Hindlimb muscle (tissue), 1 donor: ENCODE measurements around the gene MCM6. TPM values are rescaled to one million over a fixed set of nuclear protein-coding genes. Genes with fewer than 3 reads are reported as not detected.
"Not testable (repeated sequence)": the region's sequence is repeated elsewhere in the genome, so short reads cannot be mapped to it uniquely, and the experiment has no call there.

ENCODE experiments used
- DNase-seq: peaks from one replicate; pipeline ENCODE4 v3.0.0-alpha.2; 2013
- polyA plus RNA-seq: library from polyadenylated mRNA; unstranded; fragments of 120-200 nt; gene quantifications from one replicate; pipeline ENCODE4 v1.2.1, GENCODE V29; 2013; ENCODE audit not compliant: insufficient read length

MCM6 gene
- 19.0 TPM for polyA plus RNA-seq

DNA sequence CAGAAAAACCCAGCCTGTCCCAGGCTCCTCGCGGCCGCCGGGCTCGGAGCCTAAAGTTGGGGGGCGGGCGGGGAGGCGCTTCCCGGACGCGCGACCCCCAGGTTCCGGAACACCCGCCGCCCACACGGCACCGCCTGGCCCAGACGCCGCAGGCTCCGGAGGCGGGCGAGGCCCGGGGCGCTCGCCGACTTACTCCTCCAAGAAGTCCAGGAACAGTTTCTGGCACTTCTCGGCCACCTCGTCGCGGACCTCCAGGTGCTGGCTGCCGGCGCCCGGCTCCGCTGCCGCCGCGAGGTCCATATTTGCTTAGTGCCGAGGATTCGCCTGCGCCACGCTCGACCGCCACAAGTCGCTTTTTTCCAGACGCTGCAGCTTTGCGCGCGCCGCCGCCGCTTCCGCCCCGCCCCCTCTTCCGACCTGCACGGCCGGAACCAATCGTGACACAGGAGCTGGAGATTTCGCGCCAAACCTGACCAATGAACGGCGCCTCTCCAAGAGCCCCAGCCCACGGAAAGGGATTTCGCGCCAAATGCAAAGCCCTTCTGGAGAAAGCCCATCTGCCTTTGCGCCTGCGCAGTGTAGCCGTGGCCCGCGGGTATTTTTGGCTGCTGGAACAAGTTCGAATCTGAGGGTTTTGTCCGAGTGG, at the start of gene MCM6:
TSS of gene MCM6 (minus strand) at position 378 of the 646 bp plus-strand sequence. CDS start at position 300, 78 bp downstream.
- DNase-seq, result peak; percentile 99

DNA sequence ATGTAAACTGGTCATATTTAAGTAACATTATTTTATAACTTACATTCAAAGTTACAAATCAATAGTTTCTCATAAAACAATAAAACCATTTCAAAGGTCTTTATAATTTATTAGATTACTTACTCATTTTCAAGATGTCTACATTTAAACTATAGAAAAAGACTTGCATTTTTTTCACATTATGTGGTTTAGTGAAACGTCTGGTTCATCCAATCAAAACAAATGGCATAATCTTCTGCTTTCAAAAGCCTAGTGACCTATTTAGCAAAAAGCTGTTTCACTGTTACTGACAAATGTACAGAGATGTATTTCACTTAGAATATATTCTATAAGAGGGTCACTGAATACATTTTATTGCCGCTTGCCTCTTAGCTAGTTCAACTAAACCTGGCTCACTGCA, 49.3 kb upstream of the MCM6 start:
- no peak for DNase-seq

DNA sequence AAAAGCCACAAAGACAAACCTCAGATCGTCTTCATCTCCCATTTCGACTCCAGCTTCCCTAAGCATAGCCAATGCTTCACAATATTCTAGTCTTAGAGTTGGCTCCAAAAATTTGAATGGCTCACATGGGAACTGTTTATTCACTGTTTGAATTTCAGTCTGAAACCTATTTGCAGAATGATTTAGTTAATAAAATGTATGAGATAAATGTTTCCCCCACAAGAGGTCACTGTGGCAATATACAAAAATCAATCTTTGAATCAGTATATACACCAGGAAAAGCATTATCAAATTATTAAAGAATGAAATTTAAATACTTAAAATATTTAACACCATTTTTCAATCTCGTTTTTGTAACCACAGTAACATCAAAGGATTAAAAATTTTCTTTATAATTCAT, 40.0 kb upstream of the MCM6 start:
- DNase-seq, result peak; percentile 56

DNA sequence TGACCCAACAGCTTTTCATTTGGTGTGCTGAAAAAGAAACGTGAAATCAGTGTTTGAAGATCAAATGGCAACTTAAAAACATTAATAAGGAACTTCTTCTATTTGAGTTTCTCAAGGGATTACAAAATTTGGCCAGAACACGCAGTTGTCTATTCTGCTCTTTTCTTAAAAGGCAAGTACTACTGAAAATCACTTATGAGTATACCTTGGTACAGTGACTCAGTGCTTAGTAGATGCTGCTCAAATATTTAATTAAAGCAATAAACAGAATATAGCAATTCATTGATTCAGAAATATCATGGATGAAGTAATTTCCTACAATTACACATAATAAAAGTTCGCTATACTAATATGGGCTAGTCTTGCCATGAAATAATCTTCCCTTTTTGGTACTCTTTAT, 38.2 kb upstream of the MCM6 start:
- DNase-seq, result no peak

DNA sequence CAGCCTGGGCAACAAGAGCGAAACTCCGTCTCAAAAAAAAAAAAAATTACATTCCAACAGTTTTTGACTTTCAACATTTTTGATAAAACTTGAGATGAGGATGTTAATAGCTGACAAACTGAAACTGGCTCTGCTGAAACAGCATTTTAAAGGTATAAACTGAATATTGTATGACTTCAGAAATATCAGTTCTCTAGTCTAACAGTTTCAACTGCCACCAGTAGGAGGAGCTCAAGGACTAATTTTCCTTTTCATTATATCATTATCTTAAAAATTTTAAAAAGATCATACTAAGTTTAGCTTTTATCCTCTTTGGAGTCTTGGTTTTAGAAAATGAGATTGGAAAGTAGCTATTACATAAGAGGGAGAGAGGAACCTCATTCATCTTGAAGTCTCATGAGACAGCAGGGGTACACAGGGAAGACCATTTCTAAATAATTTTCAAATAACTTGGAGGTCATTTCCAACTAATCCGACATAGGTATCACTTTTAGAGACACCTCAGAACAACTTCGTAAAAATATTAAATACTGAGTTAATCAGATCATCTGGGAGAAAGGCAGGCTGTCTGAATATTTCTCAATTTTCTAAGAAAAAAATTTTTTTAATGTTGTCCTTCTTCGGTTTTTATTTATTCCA, 37.6 kb upstream of the MCM6 start:
- DNase-seq, result peak; percentile 22

DNA sequence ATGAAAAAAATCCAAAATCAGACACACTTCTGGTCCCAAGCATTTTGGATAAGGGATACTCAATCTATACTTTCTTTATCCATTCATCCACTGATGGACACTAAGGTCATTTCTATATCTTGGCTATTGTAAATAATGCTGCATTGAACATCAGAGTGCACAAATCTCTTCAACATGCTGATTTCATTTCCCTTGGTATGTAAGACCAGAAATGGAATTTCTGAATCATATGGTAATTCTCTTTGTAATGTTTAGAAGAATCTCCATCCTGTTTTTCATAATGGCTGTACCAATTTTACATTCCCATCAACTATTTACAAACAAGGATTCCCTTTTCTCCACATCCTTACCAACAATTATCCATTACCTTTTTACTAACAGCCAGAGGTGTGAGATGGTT, 33.7 kb upstream of the MCM6 start:
- DNase-seq, result no peak

DNA sequence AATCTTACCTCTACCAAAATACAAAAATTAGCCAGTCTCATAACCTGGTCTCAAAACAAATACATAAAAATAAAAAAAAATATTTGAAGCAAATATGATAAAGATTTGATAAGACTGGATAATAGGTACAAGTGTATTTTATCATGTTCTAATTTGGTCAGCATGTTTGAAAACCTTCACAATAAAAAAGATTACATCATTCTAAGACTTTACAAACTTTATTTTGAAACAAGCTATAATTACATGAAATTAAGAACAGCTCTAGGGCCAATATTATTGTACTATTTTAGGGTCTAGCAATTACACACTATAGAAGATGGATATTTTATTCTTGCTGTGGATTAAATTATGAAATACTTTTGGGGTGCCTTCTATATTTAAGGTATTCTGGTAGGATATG, 29.4 kb upstream of the MCM6 start:
- DNase-seq, result no peak

DNA sequence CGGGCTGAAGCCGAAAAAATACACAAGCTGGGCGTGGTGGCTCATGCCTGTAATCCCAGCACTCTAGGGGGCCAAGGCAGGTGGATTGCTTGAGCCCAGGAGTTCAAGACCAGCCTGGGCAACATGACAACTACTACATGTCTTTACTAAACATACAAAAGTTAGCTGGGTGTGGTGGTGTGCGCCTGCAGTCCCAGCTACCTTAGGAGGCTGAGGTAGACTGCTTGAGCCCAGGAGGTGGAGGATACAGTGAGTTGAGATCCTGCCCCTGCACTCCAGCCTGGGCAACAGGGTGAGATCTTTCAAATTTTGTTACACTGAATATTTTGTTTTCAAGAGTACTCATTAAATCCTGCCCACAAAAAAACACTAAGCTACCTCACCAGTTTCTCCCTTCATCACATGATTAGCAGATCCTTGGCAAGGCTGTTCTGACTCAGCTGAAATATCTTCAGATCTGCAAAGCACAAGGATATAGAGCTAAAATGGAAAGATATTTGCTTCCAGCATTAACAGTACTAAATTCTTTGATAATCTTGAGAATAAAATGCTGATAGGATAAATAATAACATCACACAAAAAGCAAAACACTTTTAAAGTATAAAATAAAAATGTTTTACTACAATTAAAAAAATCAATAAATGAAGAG, 28.2 kb upstream of the MCM6 start:
- no peak for DNase-seq

DNA sequence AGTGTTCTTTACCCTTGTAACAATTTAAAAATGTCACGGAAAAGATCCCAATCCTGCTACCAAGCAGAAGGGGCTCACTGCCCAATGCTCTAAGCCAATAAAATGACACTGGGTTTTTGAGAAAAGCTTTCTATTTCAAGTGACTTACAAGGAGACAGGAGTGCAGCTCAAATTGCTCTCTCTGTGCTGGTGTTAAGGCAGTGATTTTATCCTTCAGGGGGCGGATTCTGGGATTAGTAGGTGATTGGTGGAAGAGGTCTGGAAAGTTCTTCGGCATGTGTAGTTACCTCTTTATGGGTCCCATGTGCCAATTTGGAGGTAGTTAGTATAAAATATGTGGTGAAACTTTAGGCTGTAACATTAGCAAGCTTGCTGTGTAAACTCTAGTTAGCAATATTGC, 27.4 kb upstream of the MCM6 start:
- no peak for DNase-seq

DNA sequence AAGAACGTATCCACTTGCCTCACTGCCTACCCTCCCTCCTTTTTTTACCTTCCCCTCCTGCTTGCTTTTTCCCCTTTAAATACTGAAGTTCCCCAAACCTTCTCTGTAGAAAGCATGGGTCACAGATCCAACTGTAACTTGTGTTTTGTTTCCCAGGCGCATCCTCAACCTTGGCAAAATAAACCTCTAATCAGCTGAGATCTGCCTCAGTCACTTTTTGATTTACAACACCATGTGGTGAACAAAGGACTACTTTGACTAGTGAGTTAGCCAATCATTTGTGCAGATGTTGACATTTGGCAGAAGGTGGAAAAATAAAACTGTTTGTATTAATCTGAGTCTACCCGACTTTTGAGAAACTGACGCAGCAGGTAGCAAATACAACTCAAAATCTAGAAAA, 23.3 kb upstream of the MCM6 start:
- no peak for DNase-seq

DNA sequence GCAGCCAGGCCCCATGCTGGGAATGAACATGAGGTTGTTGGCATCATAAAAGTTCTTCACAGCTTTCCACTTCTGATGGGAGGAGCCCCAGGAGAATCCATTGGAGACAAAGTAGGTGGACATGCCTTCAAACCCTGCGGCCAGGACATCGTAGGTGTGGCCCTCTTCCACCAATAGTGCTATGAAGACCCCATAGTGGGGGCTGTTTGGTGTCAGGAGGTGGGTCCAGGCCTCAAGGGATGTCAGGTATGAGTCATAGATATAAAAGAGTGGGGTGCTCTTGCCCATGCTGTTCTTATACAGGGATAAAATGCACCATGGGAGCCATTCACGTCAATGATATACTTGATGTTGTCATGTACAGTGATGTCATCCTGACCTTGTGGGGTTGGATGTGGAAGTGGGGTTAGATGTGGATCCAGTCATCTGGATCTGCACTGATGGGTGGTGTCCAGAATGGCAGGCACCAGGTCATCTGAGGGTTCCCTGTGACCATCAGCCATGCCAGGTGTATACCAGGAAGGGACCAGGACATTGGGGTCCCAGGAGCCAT, 22.1 kb upstream of the MCM6 start:
- no peak for DNase-seq

DNA sequence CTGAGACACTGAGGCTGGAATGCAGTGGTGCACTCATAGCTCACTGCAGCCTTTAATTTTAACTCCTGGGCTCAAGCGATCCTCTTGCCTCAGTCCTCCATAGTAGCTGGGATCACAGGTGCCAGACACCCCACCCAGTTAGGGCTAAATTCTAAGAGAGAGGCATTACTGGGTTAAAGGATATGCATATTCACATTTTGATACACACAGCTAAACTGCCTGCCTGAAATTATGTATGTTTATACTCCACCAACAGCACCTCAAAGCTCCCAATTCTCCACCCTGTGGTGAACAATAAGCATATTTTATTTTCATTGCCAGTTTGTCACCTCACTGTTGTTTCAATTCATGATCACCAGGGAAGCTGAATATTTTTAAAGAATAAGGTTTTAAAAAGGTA, 18.7 kb upstream of the MCM6 start:
- DNase-seq, result no peak

DNA sequence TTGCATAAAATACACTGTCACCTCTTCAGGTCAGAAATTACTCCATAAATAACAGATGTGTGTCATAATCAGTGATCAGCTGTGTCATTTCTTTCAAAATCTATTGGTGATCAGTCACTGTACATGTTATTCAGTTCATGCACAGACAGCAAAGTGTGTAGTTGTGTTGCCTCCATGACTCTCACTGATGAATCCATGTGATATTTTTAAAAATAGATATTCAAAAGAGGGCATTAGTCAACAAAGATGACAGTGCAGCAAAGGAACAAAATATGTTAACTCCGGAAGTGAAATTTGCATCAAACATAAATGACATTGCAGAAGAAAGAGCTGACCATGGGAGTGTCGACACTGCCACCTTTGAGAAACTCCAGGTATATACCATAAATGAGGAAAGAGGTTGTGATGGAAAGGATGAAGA, 17.1 kb upstream of the MCM6 start:
- DNase-seq, result no peak

DNA sequence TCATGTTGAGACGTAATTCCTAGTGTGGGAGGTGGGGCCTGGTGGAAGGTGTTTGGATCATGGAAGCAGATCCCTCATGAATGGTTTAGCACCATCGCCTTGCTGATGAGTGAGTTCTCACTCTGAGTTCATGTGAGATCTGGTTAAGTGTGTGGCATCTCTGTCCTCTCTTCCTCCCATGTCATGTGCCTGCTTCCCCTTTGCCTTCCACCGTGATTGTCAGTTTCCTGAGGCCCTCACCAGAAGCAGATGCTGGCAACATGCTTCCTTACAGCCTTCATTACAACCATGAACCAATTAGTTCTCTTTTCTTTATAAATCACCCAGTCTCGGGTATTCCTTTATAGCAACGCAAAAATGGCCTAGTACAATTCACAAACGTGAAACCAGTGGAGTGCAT, 14.6 kb upstream of the MCM6 start:
- no peak for DNase-seq

DNA sequence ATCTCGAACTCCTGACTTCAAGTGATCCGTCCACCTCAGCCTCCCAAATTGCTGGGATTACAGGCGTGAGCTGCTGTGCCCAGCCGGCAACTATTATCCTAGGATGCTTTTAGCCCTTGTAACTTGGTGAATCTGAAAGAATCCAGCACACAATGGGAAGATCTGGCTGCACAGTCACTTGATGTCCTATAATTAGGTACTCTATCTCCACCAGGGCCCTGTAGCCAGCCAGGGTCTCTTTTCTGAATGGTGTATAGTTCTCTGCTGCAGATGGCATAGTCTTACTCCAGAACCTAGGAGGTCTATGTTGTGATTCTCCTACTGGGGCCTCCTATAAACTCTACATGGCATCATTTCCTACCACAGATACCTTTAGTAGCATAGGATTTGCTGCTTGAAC, 13.9 kb upstream of the MCM6 start:
- DNase-seq, result no peak

DNA sequence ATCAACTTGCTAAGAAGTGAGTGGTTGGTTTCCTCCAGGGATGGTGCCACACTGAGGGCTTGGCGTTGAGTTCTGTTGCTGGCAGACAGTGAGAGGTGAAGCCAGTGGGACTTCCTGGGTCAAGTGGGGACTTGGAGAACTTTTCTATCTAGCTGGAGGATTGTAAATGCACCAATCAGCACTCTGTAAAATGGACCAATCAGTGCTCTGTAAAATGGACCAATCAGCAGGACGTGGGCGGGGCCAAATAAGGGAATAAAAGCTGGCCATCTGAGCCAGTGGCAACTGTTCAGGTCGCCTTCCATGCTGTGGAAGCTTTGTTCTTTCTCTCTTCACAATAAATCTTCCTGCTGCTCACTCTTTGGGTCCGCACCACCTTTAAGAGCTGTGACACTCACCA, 12.3 kb upstream of the MCM6 start:
- not testable (repeated sequence) for DNase-seq

DNA sequence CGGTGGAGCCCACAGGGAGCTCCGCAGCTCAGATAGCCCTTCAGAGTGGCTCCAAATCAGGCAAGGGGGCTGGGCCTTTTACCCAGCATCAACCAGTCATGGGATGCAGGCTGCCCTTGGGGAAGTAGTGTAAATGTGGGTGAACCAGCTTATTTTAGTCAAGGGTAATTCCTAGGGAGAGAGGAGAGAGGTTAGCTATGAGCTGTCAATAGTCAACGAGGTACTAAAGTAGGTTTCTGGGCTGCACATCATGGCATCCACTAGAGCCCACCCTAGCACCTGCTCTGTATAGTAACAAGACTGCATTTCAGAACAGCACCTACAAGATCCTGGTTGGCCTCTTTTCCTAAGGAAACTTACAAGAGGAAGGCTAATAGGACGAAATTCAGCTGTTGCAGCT, 9.5 kb upstream of the MCM6 start:
- no peak for DNase-seq

DNA sequence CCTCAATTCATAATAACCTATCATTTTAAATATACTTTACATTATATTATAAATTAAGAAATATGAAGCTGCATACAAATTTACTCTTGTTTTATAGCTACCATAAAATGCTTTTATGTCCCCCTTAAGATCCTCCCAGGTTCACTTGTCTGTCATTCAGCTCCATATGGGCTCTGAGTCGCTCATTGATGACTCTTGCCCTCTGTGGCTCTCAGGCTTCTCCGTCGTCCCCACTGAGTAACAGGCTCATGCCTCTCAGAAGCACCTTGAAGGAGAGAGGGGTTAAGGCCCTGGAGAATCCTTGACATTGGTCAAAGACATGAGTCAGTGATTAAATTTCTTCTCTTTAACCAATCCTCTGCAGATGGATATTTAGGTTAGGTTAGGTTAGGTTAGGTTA, 6.2 kb upstream of the MCM6 start:
- no peak for DNase-seq

DNA sequence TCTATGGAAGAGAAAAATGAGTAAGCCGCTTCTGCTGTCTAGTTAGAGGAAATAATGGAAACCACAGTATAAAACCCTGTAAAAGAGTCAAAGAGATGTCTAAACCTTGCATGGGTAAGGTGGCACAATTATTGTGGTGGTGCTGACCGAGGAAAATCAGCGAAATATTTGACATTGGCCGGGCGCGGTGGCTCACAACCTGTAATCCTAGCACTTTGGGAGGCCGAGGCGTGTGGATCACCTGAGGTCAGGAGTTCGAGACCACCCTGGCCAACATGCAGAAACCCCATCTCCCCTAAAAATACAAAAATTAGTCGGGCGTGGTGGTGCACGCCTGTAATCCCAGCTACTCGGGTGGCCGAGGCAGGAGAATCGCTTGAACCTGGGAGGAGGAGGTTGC, 527 bp upstream of the MCM6 start:
- not testable (repeated sequence) for DNase-seq

DNA sequence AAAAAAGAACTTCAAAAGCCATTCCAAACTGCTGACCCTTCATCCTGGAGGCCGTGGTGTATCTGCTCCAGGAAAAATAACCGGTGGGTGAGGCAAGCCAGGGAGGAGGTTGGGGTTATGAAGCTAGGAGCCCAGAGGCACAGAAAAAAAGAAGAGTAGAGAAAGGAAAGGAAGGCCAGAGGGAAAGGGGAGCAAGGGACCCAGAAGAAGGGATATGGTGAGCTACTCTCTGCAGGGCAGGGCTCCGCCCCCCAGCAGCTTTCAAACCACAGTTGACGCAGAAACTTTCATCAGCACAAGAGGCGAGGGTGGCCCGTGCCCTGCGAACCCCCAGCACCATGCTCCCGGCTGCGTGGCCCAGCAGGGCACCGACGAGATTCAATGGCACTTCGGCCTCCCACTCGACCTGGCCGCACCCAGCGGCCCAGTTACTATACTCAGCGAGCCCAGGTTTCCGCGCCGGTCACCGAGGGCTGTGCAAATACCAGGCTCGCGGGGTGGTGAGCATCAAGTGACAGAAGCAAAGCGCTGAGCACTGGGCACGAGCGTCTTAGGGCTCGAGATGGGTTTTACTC, 665 bp downstream of the MCM6 start:
- no peak for DNase-seq

DNA sequence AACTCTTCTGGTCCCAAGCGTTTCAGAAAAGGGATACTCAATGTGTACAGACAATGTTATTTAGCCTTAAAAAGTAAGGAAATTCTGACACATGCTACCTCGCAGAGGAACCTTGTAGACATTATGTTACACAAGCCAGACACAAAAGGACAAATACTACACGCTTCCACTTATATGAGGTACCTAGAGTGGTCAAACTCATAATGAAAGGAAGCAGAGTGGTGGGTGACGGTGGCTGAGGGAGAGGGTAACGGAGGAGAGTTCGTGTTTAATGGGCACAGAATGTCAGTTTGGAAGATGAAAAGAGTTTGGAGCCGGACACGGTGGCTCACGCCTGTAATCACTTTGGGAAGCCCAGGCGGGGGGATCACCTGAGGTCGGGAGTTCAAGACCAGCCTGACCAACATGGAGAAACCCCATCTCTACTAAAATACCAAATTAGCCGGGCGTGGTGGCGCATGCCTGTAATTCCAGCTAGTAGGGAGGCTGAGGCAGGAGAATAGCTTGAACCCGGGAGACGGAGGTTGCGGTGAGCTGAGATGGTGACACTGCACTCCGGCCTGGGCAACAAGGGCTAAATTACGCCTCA, 1.4 kb downstream of the MCM6 start:
- DNase-seq, result no peak

DNA sequence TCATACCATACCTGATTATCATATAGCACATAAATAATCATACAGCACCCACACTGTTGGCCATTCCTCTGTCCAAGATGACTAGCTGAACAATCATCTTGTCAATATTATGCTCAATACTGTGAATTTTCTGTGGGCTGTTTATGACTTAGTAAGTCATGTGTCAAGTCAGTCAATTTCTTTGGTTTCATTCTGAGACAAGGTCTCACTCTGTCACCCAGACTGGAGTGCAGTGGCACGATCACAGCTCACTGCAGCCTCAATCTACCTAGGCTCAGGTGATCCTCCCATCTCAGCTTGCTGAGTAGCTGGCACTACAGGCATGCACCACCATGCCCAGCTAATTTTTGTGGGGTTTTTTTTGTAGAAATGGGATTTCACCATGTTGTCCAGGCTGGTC, 5.7 kb downstream of the MCM6 start:
- DNase-seq, result no peak

DNA sequence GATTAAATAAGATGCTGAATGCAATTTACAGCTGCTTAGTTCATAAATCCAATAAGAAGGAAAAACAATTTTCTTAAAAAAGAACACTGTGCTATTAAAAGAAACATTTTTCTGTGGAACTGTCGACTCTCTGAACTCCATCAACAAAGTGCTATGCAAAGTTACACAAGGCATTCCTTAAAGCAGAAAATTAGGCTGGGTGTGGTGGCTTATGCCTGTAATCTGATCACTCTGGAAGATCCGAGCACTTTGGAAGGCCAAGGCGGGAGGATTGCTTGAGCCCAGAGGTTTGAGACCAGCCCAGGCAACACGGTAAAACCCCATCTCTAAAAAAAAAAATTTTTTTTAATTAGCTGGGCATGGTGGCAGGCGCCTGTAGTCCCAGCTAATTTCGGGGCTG, 13.0 kb downstream of the MCM6 start:
- no peak for DNase-seq
